CD4-positive, alpha-beta T cell treated with Interleukin-4 for 4 hours (primary cell): Measurements from ENCODE around the gene HIGD1C.
"Not testable (repeated sequence)": the region's sequence is repeated elsewhere in the genome, so short reads cannot be mapped to it uniquely, and the experiment has no call there.

ENCODE experiments used
- DNase-seq: peaks from one replicate; pipeline ENCODE4 v3.0.0-alpha.2; 2020

HIGD1C gene

DNA sequence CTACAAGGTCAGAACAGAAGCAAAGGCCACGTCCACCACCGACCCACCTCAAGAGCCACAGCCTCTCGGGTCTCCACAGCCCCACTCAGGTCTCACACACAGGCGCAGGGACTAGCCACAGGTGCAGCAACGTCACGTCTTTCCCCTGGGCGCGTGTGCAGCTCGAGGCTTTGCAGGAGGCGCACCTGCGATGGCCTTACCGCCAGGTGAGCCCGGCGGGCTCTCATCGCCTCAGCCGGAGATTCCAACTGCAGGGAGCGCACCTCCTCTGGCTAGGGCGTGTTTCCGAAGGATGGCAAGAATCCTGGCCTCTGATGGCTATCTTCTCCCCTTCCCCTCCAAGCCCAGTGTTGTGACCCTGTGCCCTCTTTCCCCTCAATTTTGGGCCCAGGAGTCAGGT, at the start of gene HIGD1C:
Gene HIGD1C (plus strand): TSS at position 35 of the 400 bp plus-strand sequence. CDS start 1,455 bp downstream, outside the sequence.
- no peak for DNase-seq

DNA sequence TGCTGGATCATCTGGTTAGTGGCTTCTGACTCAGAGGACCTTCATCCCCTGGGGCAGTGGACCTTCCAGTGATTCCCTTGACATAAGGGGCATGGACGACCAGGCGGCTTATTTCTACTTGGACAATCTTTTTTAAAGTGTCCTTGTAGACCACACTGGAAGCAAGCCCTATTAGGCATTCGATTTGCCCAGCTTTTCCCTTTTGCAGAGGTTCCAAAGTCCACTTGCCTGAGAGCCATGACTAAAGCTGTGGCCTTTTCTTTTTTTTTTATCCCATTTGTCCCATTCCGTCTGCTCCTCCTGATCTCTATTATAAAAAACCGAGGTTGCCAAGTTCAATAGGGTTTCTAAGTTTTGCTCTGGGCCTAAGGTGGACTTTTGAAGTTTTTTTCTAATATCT, 43.9 kb upstream of the HIGD1C start:
- not testable (repeated sequence) for DNase-seq

DNA sequence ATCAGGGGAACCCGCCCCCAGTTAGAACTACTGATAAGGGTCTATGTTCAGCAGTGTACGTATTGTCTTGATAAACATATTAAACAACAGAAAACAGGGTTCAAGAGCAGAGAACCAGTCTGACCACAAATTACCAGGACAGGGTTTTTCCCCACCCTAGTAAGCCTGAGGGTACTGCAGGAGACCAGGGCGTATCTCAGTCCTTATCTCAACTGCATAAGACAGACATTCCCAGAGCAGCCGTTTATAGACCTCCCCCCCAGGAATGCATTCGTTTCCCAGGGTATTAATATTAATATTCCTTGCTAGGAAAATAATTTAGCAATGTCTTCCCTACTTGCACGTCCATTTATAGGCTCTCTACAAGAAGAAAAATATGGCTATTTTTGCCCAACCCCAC, 40.0 kb upstream of the HIGD1C start:
- DNase-seq: not testable (repeated sequence)

DNA sequence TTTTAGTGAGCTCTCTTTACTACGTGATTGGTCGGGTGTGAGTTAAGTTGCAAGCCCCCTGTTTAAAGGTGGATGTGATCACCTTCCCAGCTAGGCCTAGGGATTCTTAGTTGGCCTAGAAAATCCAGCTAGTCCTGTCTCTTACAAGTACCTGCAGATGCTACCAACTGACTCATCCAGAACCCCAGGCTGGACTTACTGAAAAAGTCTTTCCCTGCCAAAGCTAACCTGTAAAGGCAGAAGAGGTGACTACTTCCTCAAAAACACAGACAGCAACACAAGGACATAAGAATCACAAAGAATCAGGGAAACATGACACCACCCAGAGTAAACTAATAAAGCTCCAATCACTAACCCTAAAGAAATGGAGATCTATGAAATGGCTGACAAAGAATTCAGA, 39.1 kb upstream of the HIGD1C start:
- no peak for DNase-seq

DNA sequence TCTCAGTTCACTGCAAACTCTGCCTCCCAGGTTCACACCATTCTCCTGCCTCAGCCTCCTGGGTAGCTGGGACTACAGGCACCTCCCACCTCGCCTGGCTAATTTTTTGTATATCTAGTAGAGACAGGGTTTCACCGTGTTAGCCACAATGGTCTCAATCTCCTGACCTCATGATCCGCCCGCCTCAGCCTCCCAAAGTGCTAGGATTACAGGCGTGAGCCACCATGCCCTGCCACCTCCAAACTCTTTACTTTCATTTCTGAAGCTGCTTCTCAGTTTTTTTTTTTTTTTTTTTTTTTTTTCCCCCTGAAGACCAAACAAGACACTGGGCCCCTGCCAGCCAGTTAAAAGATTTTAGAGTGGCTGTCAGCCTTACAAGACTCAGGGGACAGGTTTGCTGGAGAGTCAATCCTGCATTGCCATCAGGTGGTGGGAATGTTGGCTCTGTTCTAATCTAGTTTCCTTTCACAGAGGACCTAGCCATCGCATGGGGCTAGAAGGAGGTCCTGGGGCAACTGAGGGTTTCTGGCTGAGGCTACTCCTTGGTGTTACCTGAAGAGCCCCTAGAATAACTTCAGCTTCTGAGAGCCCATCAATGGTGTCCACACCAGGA, 37.4 kb upstream of the HIGD1C start:
- no peak for DNase-seq

DNA sequence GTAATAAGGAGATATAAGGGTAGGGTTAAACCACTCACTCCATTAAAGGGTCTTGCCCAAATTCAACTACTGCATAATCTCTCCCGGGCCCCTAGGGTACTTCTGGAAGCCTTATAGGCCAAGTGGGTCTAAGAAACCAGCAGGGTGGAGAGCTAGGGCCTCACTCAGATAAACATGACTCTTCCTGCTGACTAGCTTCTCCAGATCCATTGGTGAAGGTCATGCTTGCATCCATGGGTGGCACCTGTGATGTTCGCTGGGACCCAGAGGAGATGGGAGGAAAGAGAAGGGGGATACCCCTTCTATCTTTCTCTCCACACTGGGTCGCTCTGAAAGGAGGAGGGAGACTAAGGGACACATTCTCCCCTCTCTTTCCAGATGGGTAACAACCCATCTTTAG, 36.1 kb upstream of the HIGD1C start:
- no peak for DNase-seq

DNA sequence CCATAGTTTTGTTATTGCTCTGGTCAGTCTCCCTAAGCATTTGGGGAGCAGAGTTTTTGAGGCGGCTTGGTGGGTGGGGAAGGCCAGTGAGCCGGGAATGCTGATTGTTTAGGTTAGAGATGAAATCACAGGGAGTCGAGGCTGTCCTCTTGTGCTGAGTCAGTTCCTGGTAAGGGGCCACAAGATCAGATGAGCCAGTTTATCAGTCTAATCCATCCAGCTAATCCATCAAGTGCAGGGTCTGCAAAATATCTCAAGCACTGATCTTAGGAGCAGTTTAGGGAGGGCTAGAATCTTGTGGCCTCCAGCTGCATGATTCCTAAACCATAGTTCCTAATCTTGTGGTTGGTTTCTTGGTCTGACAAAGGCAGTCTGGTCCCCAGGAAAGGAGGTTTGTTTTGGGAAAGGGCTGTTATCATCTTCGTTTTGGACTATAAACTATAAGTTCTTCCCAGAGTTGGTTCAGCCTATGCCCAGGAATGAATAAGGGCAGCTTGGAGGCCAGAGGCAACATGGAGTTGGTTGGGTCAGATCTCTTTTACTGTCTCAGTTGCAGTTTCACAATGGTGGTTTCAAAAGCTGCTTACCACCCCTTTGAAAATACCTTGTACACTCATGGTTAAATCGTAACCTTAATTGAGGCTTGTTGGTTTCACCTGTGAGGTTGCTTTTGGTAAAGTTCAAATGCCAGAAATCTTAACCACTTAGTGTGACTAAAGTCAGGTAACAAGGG, 33.6 kb upstream of the HIGD1C start:
- no peak for DNase-seq

DNA sequence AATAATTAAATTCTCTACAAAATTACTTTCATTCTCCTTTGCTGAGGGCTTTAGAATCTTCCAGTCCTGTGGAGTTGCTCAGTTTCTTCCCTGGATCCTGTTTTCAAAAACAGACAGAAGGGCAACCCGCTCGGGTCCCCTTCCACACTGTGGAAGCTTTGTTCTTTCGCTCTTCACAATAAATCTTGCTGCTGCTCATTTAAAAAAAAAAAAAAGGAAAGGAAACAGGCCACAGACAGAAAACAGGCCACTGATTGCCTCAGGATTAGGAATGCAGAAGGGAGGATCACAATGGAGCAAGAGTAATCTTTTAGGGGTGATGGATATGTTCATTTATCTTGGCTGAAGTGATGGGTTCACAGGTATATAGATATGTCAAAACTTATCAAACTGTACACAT, 29.5 kb upstream of the HIGD1C start:
- no peak for DNase-seq

DNA sequence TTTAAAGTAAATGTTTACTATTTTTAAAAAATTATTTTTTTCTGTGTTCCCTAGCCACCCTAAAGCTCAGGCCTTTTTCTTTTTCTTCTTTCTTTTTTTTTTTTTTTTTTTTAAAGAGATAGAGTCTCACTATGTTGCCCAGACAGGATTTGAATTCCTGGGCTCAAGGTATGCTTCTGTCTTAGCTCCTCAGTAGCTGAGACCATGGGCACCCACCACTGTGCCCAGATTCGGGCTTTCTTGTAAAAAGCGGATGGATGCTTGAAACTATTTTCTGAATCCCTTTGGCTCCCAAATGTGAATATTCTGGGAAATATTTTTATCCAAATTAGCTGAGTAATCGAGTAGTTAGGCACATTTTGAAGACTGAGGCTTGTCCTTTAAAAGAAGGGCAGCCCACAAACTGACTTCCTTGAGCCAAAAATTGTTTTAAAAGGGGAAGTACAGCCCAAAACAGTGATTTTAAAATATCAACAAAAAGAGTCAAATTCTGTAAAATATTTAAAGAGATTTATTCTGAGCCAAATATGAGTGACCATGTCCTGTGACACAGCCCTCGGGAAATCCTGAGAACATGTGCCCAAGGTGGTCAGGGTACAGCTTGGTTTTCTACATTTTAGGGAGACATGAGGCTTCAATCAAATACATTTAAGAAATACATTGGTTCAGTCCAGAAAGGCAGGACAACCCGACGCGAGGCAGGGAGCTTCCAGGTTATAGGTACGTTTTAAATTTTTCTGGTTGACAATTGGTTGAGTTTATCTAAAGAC, 28.8 kb upstream of the HIGD1C start:
- DNase-seq: no peak

DNA sequence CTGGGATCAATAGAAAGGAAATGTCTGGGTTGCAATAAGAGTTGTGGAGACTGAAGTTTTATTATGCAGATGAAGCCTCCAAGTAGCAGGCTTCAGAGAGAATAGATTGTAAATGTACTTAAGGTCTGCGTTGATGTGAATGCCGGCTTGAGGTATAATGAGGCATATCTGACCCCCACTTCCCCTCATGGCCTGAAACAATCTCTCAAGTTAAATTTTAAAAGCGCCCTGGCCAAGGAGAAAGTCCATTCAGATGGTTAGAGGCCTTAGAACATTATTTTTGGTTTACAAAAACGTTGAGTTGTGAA, 28.3 kb upstream of the HIGD1C start:
- DNase-seq: no peak

DNA sequence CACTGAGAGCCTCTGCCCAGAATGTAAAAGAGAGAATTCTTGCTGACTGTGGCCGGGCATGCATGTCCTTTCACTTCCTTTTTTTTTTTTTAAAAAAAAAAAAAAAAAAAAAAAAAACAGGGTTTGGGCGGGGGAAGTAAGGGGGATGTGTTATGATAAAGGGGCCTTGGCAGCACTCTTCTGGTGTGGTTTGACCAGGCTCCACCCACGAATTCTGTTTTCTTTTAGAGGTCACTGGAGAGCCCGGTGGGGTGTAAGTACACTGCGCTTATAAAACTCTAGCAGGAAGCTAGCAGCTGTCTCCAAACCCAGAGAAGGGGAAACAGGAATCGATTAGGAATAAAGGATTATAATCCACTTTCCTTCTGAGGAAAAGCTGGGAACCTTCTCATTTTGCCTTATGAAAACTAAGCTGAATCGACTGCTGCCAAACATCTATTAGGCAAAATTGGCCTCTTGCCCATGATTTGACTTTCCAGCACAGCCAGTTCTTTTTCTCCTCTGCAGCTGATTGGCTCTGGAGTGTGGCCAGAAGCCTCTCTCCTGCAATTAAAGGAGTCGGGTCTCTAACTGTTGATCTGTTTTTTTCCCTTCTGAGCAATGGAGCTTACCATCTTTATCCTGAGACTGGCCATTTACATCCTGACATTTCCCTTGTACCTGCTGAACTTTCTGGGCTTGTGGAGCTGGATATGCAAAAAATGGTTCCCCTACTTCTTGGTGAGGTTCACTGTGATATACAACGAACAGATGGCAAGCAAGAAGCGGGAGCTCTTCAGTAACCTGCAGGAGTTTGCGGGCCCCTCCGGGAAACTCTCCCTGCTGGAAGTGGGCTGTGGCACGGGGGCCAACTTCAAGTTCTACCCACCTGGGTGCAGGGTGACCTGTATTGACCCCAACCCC, 27.7 kb upstream of the HIGD1C start:
- DNase-seq: peak; percentile 51

DNA sequence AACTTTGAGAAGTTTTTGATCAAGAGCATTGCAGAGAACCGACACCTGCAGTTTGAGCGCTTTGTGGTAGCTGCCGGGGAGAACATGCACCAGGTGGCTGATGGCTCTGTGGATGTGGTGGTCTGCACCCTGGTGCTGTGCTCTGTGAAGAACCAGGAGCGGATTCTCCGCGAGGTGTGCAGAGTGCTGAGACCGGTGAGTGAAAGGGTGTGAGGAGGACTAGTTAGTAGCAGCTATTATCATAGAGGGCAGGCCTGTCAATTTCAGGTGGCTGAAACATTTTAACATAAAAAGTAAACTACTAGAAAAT, 27.0 kb upstream of the HIGD1C start:
- DNase-seq: no peak

DNA sequence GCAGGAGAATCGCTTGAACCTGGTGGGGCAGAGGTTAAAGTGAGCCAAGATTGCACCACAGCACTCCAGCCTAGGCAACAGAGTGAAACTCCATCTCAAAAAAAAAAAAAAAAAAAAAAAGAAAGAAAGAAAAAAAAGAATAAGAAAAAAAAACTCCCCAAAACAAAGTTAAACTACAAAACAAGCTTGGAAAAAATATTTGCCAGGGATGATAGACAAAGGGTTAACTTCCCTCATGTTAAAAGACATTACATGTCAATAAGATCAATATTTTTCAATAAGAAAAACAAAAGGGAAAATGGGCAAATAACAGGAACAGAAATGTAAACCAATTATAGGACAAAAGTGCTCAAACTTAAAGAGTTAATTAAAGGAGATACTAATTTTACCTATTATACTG, 26.4 kb upstream of the HIGD1C start:
- DNase-seq: no peak

DNA sequence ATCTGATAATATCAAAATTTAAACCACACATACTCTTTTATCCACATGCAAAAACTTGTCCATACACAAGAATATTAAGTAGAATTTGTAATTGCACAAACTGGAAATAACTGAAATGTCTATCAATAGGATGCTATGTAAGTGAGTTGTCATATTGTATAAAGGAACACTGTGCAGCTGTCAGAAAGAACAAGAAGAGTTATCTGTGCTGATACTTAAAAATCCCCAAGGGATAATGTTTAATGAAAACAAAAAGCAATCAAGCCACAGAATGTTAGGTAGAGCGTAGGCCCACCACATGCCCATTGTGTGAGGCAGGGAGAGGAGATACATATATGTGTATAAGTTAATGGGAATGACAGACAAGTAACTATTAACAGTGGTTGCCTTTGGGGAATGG, 25.9 kb upstream of the HIGD1C start:
- DNase-seq: no peak

DNA sequence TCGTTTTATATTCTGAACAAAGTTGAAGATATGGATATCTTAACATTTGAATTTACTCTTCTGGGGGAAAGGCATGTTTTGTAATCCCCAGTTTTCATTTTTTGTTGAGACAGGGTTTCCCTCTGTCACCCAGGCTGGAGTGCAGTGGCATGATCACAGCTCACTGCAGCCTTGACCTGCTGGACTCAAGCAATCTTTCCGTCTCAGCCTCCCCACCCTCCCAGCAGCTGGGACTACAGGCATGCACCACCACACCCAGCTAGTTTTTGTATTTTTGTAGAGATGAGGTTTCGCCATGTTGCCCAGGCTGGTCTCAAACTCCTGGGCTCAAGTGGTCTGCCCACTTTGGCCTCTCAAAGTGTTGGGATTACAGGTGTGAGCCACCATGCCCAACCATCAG, 25.4 kb upstream of the HIGD1C start:
- not testable (repeated sequence) for DNase-seq

DNA sequence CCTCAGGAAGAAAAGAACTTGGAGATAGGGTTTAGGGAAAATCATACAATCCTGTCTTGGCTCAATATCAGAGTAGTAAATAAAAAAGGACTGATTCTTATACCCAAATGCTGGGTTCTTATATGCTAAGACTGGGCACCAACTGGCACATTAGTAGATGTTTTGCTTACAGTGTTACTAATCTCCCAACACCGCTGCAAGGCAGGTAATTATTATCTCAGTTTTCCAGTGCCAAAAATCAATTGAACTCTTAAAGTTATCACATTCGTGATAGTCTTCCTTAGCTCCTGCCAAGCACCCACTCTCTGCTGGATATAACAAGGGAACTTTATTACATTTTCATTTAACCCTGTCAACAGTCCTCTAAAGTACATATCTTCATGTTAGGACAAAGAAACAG, 25.0 kb upstream of the HIGD1C start:
- no peak for DNase-seq

DNA sequence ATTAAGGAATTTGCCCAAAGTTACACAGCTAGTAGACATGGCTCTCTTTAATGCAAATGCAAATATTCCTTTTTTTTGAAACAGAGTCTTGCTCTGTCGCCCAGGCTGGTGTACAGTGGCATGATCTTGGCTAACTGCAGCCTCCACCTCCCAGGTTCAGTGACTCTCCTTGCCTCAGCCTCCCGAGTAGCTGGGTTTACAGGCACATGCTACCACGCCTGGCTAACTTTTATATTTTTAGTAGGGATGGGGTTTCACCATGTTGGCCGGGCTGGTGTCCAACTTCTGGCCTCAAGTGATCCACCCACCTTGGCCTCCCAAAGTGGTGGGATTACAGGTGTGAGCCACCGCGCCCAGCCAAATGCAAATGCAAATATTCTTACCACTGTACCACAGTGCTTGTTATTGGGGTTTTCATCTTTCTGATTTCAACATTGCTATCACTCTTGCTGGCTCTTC, 24.5 kb upstream of the HIGD1C start:
- DNase-seq: no peak

DNA sequence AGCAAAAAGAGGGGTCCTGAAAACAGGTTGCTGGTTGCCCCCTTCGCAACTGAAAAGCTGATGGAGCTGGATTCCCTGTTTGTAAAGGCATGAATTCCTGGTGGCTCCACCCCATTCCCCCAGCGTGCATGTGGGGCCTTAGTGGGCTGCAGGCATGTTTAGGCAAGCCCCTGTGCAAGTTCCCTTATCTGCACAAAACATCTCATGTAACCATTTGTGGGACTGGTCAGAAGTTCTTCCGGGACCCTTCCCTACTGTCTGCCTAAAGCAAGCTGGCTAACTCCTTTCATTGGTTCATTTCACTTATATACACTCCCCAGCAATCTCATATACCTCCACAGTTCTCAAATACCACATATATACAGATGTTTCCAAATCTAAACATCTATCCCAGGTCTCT, 24.0 kb upstream of the HIGD1C start:
- DNase-seq: no peak

DNA sequence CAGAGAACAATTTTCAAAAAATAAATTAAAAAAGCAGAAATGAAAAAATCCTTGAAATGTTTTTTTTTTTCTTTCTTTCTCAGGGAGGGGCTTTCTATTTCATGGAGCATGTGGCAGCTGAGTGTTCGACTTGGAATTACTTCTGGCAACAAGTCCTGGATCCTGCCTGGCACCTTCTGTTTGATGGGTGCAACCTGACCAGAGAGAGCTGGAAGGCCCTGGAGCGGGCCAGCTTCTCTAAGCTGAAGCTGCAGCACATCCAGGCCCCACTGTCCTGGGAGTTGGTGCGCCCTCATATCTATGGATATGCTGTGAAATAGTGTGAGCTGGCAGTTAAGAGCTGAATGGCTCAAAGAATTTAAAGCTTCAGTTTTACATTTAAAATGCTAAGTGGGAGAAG, 22.5 kb upstream of the HIGD1C start:
- no peak for DNase-seq

DNA sequence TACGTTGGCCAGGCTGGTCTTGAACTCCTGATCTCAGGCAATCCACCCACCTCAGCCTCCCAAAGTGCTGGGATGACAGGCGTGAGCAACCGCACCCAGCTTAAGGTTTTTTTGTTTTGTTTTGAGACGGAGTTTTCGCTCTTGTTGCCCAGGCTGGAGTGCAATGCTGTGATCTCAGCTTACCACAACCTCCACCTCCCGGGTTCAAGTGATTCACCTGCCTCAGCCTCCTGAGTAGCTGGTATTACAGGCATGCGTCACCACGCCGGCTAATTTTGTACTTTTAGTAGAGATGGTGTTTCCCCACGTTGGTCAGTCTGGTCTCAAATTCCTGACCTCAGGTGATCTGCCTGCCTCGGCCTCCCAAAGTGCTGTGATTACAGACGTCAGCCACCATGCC, 21.9 kb upstream of the HIGD1C start:
- DNase-seq: not testable (repeated sequence)

DNA sequence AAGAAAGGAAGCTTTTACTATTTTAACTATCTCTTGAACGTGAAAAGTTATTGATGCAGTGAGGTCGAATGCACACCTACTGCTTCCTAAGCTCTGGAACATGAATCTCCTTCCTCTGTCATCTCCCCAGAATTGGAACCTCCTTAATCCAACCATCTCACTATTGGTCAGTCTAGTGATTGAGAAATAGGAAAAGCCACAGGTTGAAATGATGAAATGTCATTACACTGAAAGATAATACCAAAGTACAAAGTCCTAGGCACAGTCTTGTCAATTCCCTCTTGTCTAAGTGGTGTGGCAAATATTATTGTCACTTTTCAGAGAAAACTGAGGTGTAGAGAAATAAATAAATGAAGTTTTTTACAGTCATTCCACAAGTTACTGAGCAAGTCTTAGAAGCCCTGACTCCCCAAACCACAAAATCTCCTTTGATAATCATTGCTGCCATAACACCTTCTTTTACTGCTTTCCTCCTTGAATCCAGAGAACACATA, 19.5 kb upstream of the HIGD1C start:
- no peak for DNase-seq

DNA sequence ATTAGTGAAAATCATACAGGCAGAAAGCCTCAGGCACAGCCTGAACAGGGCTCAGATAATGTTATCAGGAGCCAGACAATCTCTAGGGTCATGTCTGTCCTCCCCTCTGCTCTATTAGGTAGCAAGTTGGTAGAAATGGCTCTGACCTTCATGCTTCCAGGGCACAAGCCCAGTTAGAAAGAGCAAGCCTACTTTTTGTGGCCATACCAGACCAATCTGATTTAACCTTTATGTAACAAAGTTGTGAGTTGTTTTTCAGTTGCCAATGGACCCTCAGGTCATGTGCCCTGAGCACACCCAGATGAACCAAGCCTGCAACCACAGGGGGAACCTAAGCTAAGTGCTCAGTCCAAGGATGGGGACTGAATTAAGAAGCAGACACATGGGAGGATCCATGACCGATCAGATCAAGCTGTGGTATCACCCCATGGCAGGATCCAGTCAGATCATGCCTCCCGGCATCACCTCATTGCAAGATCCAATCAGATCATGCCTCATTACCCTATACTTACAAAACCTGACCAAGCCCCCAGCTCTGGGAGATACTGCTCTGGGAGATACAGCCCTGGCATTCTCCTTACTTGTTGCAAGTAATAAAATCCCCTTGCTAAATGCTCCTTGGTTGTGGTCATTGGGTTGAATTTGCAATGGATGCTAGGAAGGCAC, 18.8 kb upstream of the HIGD1C start:
- no peak for DNase-seq
